ENCODE data around the gene CSNK2B. TPM values are rescaled to one million over a fixed set of nuclear protein-coding genes. Genes with fewer than 3 reads are reported as not detected.

Gene CSNK2B
- total and polyA plus RNA-seq, 9 of the 15 experiments (the other 6 are each of a cell fraction or from before 2014, with no cell fraction given) = 120 to 1,126 (median 529) TPM

- TF ChIP-seq ILF3 (IDR thresholded peaks at IDR 0.05; ENCODE audit: borderline replicate concordance) (no peak), POLR2H (tag; IDR thresholded peaks at IDR 0.05; ENCODE audit: low read depth) (no peak), ZNF639 (CRISPR knock-in tag; conservative IDR thresholded peaks at IDR 0.05 in 1 of 2, IDR thresholded peaks at IDR 0.05 in 1 of 2) (no peak), ZNF282 (CRISPR knock-in tag; IDR thresholded peaks at IDR 0.05) (no peak), RBM14 (IDR thresholded peaks at IDR 0.05; ENCODE audit: borderline replicate concordance, insufficient read depth, low read depth, low read length) (no peak), PREB (CRISPR knock-in tag; IDR thresholded peaks at IDR 0.05) (no peak), ZBTB5 (IDR thresholded peaks at IDR 0.05) (no peak), U2AF1 (optimal IDR thresholded peaks at IDR 0.05; ENCODE audit: low read depth, low read length) (no peak), ATF1 (CRISPR knock-in tag; IDR thresholded peaks at IDR 0.05) (no peak), ATF1 (tag; IDR thresholded peaks at IDR 0.05) (no peak), ZNF740 (CRISPR knock-in tag; IDR thresholded peaks at IDR 0.05) (no peak), ZNF740 (tag; IDR thresholded peaks at IDR 0.05) (no peak), NFIX (CRISPR knock-in tag; IDR thresholded peaks at IDR 0.05; ENCODE audit: low read depth) (no peak), ZNF253 (CRISPR knock-in tag; conservative IDR thresholded peaks at IDR 0.05) (no peak), SRSF3 (IDR thresholded peaks at IDR 0.05; ENCODE audit: insufficient read depth, low read length) (no peak), DLX4 (CRISPR knock-in tag; IDR thresholded peaks at IDR 0.05) (no peak), GATAD2A (IDR thresholded peaks at IDR 0.05) (no peak; the same call in 1 of the 2 replicates), E2F5 (CRISPR knock-in tag; IDR thresholded peaks at IDR 0.05) (no peak), NR3C1 (CRISPR knock-in tag; IDR thresholded peaks at IDR 0.05) (no peak), SNIP1 (IDR thresholded peaks at IDR 0.05; ENCODE audit: low read depth) (no peak), SETDB1 (IDR thresholded peaks at IDR 0.05; ENCODE audit: low read length) (no peak), RFX5 (IDR thresholded peaks at IDR 0.05; ENCODE audit: low read depth, low read length) (no peak), SMC3 (conservative IDR thresholded peaks at IDR 0.05; ENCODE audit: insufficient read depth, low read depth, low read length) (no peak)
Measured at GRCh38 chr6:31686483-31686882, 20.6 kb downstream of the CSNK2B start (continued).
